ENCODE results near the gene ITPRID2.
"Not testable (repeated sequence)": the region's sequence is repeated elsewhere in the genome, so short reads cannot be mapped to it uniquely, and the experiment has no call there.

Gene ITPRID2

DNA sequence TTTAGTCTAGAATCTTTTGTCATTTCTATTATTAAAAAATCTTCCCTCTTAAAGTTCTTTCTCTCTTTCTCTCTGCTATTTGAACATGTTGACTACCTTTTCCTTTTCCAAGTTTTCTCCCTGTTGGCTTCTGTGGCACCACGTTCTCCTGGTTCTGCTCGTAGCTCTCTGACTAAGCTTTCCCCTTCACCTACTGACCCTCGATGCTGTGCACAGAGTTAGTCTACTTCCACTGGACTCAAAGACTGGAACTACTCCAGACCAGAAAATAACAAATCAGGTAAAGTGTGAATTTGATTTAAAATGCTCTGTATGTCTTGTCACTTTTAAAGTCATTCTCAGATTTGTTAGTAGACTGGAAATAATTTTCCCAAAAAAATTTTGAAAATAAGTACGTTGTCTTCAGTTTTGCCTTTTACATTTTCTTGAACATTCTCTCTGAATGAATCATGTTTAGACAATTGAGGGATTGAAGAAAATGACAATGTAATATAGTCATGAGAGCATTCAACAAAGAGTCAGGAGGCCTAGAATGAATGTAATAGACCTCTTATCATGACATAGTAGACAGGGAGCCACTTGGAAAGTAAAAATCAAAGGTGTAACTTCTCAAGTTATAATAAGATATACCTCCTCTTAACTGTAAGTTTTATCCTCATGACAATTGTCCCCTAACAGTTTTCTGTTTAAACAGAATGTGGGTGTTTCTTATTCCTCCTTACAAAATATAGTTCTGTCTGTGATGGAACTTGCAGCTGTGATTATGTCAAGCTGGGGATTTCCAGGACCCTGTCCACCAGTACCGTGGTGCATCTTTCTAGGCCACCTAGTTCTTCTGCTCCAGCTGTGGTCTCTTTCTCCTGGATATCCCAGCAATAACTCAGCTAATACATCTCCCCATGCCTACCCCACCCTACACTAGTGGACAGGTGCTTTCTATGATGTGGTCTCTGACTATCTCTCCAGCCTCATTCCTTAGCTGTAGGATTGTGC, 25.5 kb downstream of the ITPRID2 start:
- DNase-seq: peak; percentile 15

DNA sequence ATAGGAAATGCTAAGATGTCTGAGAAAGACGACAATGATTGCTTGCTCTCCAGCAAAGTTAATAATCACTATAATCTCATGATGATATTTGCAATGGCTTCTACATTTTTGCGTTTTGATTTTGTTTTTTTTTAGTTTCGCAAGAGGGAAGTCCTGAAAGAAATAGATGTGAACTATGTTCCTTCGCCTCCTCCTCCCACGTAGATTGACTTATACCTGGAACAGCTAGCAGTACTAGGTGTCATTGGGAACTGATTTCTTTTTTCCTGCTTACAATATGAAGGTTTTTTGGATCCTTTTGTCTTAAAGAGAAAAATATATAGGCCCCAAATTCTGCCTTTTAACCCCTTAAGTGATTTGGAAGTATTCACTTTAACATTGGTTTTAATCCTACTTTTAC, 26.7 kb downstream of the ITPRID2 start:
- no peak for DNase-seq

DNA sequence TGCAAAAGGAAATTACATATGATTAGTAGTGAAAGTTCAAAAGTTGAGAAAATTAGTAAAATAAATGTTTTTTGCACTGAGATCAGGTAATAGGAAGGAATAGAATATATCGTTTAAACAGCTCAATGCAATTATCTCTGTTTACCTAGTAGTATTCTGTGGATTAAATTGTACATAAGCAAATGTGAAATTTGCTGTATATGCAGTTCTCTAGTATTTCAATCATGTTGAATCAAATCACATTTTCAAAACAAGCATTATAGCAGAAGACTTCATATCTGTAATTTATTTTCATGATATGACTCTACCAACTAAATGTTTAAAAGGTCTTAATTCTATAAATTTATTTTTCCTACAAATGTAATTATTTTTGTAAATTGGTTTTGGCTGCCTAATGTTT, 31.6 kb downstream of the ITPRID2 start:
- no peak for DNase-seq

DNA sequence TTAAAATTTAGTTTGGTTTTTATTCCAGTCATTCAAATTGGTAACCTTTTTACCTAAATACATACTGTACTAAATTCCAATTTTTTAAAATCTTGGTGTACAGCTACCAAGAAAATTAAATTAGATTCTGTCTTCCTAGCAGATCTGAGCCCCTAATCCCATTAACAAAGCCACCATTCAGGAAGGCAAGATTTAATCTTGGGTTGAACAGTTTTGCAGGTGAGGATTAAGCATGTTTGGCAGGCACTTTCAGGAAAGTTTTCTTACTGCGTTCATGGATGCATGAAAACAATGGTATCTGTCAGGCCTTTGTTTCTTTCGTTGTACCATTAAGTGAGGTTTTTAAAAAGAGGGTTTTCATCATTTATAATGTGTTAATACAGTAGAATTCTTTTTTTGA, 32.8 kb downstream of the ITPRID2 start:
- no peak for DNase-seq

DNA sequence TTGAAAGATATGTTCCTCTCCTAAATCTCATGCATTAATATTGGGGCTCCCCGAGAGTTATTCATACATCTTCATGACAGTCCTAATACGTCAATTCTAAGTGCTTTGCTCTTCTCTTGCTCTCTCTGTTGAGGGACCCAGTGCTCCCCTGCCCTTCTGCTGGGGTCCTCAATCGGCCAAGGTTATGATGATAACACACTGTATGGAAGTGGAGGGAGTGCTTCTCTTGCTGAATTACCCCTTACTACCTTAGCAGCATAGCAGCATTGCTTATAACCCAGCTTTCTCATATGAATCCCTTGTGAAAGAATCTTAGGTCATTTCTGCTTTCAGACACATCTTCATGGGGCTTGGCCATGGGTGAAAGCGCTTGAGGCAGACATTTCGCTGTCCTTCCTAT, 43.2 kb downstream of the ITPRID2 start:
- DNase-seq: no peak

DNA sequence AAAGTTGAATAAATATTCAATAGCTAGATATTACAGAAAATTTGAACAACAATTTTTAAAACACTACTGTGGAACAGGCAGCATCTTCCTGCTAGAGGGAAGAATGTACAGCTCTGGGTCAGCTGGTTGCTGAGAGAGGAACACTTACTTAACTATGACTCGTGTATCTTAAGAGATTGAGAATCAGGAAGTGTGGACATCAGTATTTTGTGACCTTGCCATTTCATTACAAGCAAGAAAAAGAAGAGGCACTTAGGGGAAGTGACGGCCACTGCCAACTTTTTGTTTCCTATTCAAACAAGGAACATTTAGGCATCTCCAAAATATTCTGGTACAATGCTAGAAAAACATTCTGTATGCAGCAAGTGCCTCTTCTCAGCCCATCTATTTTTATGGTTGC, 45.9 kb downstream of the ITPRID2 start:
- no peak for DNase-seq

DNA sequence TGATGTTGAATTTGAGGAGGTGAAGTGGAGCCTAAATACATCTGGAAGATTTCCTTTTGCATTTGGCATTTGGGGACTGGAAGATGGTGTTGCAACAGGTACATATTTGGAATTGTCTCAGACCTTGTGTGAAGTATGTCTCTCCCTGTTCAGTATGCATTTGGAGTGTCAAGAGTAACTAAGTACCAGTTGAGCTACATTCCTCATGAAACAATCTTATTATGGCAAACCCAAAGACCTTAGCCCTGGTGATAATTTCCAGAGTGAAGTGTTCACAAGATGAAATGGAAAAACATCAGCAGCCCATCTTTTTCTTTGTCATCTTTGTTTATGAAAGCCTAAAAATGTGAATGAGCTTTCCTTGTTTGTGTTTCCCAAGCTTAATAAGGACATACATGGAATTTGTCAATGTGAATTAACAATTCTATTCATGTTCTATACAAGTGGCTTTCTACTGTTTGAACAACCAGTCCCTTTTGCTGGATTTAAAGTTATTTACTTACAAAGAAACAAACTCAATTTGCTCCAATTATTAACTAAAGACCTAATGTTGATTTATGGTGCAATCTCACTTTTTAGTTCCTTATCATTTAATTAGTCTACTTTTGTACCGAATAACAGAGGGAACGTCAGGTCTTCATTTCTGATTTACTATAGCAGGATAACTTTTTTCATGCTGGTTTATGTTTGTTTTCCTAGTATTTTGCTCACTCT, 52.0 kb downstream of the ITPRID2 start:
- no peak for DNase-seq

DNA sequence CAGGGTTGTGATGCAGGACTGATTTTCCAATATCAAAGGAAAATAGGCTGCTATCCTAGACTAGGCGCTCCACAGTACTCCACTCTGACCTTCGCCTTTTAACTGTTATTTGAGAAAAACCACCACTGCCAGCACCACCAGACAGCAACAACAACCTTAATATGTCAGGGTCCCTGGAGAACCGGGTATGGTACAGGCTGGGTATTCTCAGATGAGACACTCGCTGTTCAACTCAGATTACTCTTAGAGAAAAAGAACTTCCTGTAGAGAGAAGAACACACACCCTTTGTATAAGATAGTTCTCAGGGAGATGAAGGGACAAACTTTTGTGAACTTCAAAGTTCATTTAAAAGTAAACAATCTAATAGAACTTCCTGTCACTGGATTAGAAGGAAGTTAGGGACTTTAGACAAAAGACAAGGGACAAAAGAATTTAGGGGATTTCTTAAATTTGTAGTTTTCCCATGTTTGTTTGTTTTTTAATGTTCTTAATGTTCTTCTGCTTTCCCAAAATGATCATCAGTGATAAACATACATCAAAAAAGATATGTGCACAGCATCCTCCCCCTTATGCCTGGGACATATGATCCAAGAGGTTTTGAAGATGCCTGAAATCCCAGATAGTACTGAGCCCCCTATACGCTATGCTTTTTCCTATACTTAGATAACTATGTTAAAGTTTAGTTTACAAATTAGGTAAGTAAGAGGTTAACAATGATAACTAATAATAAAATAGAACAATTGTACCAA, 52.8 kb downstream of the ITPRID2 start:
- DNase-seq: no peak

DNA sequence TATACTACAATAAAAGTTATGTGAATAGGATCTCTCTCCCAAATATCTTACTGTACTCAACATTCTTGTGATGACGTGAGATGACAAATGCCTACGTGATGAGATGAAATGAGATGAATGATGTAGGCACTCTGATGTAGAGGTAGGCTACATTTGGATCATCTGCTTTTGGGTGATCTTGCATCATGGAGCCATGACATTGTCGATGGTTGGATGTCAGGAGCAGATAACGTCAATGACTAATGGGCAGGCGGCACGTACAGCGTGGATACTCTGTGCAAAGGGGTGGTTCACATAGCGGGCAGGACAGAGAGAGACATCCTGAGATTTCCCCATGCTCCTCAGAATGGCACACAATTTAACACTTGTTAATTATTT, 53.4 kb downstream of the ITPRID2 start:
- DNase-seq: no peak

DNA sequence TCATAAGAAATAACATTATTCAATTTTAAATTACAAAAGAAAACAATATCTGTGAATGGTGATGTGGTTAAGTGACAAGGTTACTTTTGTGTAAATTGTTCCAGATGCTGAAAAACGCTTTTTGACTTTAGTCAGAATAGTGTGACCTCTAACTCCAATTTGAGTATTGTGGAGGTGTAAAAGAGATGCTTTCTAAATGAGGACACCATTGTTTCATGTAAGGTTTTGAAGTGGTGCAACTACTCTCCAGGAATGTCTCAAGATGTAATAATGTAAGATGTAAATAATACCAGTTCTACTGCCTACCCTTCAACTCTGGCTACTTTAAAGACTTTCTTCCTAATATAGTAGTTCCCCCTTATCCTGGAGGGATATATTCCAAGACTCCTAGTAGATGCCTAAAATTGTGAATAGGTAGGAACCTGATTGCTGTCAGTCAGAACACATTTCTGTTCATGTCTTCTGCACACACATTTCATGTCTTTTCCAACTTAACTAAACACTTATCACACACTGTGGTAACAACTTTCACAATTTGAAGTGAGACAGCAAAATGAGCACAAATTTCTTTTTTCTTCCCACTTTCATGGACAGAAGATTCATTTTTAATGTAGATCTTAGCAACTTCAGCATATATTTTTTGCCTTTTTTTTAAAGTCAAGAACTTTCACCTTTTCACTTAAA, 55.1 kb downstream of the ITPRID2 start:
- DNase-seq: no peak

DNA sequence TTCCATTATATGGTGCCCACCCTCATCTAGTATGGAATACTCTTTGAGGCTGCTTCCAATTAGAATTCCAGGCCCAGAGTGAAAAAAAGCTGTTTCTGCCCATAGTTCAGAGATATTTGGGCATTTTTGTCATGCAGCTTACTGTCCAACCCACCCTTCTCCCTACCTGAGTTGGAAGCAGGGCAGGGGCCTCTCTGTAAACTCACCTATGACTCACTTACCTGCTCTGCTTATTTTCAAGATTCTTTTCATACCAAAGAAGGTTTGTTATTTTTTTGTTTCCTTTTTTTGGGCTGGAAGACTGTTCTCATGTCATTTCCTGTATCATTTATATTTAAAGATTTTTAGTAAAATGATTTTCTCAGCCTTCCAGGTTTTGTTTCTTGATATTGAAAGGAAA, 55.7 kb downstream of the ITPRID2 start:
- DNase-seq: no peak

DNA sequence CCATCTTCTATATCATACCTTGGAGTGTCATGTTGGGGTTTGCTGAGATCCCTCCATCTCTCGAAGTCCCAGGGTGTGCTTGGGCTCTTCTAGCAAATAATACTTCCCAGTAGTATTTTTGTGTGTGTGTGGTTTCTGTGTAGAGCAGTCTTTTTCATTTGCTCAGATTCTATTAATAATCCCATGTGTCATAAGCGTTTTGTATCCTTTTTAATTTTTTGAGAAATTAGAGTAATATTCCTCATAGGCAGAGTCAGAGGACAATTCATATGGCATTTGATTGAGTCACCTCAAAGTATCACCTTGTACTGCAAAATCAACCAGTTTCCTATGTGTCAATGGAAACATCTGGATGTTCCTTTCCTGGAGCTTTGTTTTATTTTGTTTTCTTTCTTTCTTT, 56.7 kb downstream of the ITPRID2 start:
- no peak for DNase-seq

DNA sequence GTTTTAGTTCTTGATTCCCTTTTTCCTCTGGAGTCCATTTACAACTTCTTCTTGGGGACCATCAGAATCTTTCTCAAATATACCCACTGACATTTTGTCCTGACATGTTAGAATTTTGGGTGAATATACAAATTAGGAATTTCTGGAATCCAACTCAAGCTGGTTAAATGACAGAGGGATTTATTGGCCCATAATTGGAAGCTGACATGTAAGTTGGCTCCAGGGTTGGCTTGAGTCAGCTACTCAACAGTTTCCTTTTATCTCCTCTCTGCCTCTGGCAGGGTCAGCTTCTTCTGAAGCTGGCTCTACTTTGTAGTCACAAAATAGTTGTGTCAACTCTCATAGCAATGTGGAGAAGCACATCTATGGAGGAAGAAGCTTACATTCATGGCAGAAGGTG, 57.5 kb downstream of the ITPRID2 start:
- DNase-seq: no peak

DNA sequence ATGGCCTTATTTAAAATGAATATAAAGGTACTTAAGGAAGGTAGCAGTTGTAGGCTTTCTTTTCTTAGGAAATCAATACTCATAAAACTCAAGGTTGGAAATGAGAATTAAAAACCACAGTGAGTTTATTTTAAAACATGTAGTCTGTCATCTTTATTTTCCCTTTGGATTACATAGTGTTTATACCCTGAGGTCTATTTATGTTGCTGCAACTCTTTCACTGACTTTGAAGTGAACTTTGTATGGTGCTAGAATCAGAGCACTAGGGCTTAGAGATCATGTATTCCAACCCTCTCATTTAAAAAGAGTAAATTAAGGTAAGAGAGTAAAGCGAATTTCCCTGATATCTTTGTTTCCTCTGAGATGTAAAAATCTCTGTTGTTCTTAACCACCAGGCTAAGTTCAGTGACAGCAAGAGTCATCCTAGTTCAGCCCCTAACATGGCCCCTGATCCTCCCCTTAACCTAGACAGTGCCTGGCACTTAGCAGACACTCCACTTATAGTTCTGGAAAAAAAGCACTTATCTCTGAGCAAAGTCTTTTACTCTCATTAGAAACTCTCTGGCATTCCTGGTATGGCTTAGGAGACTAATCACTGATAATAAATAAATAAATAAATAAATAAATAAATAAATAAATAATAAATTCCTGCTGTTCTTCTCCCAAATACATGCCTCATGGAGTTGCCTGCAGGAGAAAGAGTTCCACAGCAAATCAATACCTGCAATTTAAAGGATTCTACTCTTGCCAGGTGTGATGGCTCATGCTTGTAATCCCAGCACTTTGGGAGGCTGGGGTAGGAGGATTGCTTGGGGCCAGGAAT, 61.1 kb downstream of the ITPRID2 start:
- no peak for DNase-seq

DNA sequence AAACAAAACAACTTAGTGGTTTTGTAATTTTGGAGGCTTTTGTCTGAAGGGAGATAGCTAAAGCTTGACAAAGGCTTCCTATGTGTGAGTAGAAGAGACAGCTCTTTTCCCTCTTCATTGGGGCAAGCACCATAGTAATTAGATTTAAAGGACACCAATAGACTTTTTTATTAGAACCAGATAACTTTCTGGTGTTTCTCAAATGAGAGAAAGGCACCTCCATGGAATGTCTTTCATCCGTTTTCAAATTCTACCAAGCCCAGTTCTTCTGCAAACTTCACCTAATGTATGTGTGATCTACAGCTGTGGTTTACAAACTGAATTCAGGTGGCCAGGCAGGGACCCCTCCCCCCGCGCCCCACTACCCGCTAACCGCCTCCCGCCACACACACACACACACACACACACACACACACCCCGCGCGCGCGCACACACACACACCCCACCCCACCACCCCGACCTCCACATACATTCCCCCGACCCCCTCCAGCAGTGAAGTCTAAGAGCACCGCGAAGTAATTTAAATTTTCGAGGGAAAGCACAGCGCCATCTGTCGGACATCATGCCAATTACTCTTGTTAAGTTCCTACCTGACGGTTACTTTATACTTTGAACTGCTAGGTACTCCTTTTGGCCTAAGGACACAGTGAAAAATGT, 62.5 kb downstream of the ITPRID2 start:
- peak; percentile 52 for DNase-seq

DNA sequence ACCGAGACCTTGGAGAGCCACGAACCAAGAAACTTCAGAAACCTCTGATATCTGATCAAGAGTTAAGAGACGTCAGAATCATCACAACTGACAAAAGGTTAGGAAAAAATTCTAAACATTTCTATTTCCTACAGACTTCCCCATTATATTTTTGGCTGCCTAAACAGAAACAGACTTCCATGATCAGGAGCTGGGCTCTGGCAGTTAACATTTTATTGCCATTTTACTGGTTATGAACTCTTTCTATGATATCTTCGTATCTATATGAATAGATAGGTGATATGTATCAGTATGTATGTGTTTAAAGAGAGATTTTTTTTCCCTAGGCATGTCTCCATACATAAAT, 63.0 kb downstream of the ITPRID2 start:
- DNase-seq: no peak

DNA sequence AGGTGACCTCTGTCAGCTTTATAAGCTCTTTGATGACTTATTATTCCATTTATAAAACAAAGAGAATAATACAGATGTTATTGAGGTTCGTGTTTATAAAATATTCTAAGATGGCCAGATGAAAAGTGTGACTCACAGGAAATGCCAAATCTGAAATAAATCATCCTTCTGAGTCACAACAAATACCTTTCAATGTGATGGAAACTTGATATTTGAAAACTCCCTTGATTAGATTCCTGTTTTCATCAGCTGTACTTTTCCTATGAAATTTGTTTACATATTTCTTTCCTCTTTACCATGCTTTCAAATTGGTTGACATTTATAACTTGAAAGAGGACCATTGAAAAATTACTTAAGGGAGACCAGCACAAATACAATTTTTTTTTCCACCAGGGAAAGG, 63.5 kb downstream of the ITPRID2 start:
- DNase-seq: peak; percentile 33

DNA sequence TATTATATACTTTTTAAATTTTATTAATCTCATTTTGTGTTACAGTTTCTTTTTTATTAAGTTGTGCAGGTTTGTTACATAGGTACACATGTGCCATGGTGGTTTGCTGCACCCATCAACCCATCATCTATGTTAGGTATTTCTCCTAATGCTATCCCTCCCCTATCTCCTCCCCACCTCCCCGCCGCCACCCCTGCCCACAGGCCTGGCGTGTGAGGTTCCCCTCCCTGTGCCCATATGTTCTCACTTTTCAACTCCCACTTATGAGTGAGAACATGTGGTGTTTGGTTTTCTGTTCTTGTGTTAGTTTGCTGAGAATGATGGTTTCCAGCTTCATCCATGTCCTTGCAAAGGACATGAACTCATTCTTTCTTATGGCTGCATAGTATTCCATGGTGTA, 64.3 kb downstream of the ITPRID2 start:
- DNase-seq: not testable (repeated sequence)

DNA sequence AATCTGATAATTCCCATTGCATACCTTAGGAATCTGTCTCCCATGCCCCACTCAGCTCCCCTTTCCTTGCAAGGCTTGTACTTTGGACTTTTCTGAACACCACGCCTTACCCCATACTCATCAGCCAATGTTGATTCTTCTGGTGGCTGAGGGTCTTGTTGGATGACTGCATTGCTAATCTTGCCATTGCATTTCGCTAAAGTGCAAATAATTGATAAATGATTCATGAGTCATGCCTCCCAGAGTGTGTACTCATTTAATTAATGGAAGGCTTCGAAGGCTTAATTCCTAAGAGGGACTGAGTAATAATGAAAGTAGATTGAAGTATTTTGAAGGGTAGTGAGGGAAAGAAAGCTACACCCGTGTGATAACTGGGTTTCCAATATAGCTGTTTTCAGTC, 66.1 kb downstream of the ITPRID2 start:
- DNase-seq: no peak

DNA sequence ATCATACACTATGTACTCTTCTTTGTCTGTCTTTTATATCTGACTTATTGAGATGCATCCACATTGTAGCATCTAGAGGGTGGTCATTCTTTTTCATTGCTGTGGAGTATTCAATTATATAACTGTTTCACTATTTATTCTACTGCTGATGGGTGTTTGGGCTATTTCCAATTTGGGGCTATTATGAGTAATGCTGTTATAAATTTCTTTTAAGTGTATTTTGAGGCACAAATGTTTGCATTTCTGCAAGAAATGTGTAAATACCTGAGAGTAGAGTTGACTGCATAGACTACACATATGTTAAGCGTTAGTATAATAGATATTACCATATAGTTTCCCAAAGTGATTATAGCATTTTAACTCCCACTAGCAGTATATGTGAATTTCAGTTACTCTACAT, 67.2 kb downstream of the ITPRID2 start:
- no peak for DNase-seq

DNA sequence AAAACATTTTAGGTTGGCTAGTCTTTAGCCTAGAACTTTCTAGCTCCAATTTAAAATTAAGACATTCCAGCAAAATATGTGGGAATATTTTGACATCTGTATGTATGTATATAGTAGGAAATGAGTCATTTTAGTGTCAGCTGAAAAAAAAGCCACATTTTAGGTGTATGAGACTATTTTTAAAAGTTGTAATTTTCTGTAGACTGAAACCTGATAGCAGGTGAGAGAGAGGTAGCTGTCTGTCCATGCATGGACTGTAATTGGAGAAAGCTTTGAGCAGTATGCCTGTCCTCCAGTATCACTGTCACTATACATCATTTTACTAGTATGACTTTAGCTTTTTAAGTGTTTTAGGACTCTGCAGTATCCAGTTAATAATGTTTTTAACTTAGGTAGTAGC, 68.0 kb downstream of the ITPRID2 start:
- DNase-seq: no peak

DNA sequence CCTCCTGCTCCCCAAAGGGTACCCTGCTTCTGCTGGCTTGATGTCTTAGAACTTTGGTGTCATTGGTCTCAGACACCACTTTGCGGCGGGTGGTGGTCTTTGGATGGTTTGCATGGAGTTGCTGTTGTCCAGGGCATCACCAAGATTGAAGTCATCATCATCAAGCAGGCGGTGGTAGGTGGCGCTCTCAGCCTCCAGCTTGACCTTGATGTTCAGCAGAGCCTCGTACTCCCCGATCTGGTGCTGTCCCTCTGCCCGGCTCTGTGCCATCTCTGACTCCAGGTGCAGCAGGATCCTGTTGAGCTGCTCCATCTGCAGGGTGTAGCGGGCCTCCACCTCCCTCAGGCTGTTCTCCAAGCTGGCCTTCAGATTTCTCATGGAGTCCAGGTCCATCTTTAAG, 69.6 kb downstream of the ITPRID2 start:
- not testable (repeated sequence) for DNase-seq
